NCI-H510A treated with DMSO at 0.1 percent for 48 hours (cell line): Measurements from ENCODE around the gene ANGEL2.
"Not testable (repeated sequence)": the region's sequence is repeated elsewhere in the genome, so short reads cannot be mapped to it uniquely, and the experiment has no call there.

Experiments
- DNase-seq: peaks from one replicate; lab custom pipeline; 2025; lab: John Stamatoyannopoulos, UW

The ANGEL2 gene

GRCh38 chr1:212975111-212975918 lies 40.4 kb downstream of the ANGEL2 start:
- no peak for DNase-seq

GRCh38 chr1:212974711-212975110 lies 41.0 kb downstream of the ANGEL2 start:
- DNase-seq, result no peak

GRCh38 chr1:212973899-212974298 lies 41.8 kb downstream of the ANGEL2 start:
- DNase-seq, result no peak

- no peak for DNase-seq
Measured at GRCh38 chr1:212973426-212973825, 42.2 kb downstream of the ANGEL2 start.

GRCh38 chr1:212971312-212971711 lies 44.4 kb downstream of the ANGEL2 start:
- DNase-seq, result no peak

GRCh38 chr1:212970085-212970484 lies 45.6 kb downstream of the ANGEL2 start:
- no peak for DNase-seq

GRCh38 chr1:212968368-212968863 lies 47.3 kb downstream of the ANGEL2 start:
- DNase-seq, result no peak

GRCh38 chr1:212967801-212968200 lies 47.9 kb downstream of the ANGEL2 start:
- DNase-seq, result peak; percentile 14

GRCh38 chr1:212966616-212967015 lies 49.1 kb downstream of the ANGEL2 start:
- DNase-seq, result no peak

GRCh38 chr1:212964993-212965392 lies 50.7 kb downstream of the ANGEL2 start:
- not testable (repeated sequence) for DNase-seq

- DNase-seq, result no peak
Measured at GRCh38 chr1:212964102-212964501, 51.6 kb downstream of the ANGEL2 start.

- DNase-seq, result no peak
Measured at GRCh38 chr1:212962509-212962908, 53.2 kb downstream of the ANGEL2 start.

GRCh38 chr1:212960932-212961331 lies 54.7 kb downstream of the ANGEL2 start:
- DNase-seq, result no peak

- no peak for DNase-seq
Measured at GRCh38 chr1:212959266-212960220, 56.1 kb downstream of the ANGEL2 start.

- DNase-seq, result no peak
Measured at GRCh38 chr1:212958175-212958574, 57.5 kb downstream of the ANGEL2 start.

GRCh38 chr1:212957546-212957945 lies 58.1 kb downstream of the ANGEL2 start:
- no peak for DNase-seq

GRCh38 chr1:212955961-212956620 lies 59.6 kb downstream of the ANGEL2 start:
- DNase-seq, result no peak

GRCh38 chr1:212955098-212955497 lies 60.6 kb downstream of the ANGEL2 start:
- DNase-seq, result no peak

- DNase-seq, result no peak
Measured at GRCh38 chr1:212954514-212954913, 61.2 kb downstream of the ANGEL2 start.

- no peak for DNase-seq
Measured at GRCh38 chr1:212953321-212953720, 62.3 kb downstream of the ANGEL2 start.

GRCh38 chr1:212952641-212952976 lies 63.1 kb downstream of the ANGEL2 start:
- no peak for DNase-seq

- DNase-seq, result no peak
Measured at GRCh38 chr1:212951947-212952640, 63.6 kb downstream of the ANGEL2 start.
